HEK293 (cell line): Measurements from ENCODE around the gene ADH4.

Experiments
- CTCF ChIA-PET: fragments of 350-600 bp; formaldehyde crosslinking; extraction: SDS; loops from one replicate; lab custom pipeline; 2021; ENCODE audit warnings: antibody characterized with exemption; lab: Yijun Ruan, JAX
- POLR2A ChIA-PET: fragments of 300-600 bp; formaldehyde crosslinking; extraction: SDS; loops from one replicate; lab custom pipeline; 2020; ENCODE audit warnings: antibody characterized with exemption, inconsistent platforms; lab: Yijun Ruan, JAX
- H3K27ac ChIP-seq: fragments of 200-500 bp; sonication (Bioruptor generic); 2 replicates; pipeline ENCODE4 v1.5.1; 2014; ENCODE audit warnings: low read depth, low read length, control low read depth, inconsistent platforms; ENCODE audit errors: extremely low read depth
- H3K36me3 ChIP-seq, 2 experiments: fragments of 200-500 bp in 1 of 2; sonication (Bioruptor generic) in 1 of 2; 1 replicate in 1 of 2; 2 replicates in 1 of 2; pipeline ENCODE4 v1.5.1; 2014 to 2017; ENCODE audit warnings: inconsistent platforms in 2 of 2, low read length in 2 of 2; ENCODE audit not compliant: control insufficient read depth in 2 of 2, insufficient read depth in 1 of 2
- H3K4me1 ChIP-seq: fragments of 200-500 bp; sonication (Bioruptor generic); 2 replicates; pipeline ENCODE4 v1.5.1; 2014; ENCODE audit warnings: mild to moderate bottlenecking, low read length, inconsistent platforms; ENCODE audit not compliant: control insufficient read depth, insufficient read depth
- H3K4me3 ChIP-seq: 2 replicates; pipeline ENCODE4 v1.5.1; 2011; ENCODE audit warnings: low read depth, mild to moderate bottlenecking, control low read depth, low read length, moderate library complexity
- H3K9me3 ChIP-seq: fragments of 200-500 bp; sonication (Bioruptor generic); 2 replicates; pipeline ENCODE4 v1.5.1; 2014; ENCODE audit warnings: low read depth, low read length, inconsistent platforms; ENCODE audit not compliant: control insufficient read depth, insufficient read depth
- EGR2 ChIP-seq: fragments of 450-650 bp; formaldehyde crosslinking; IDR thresholded peaks from 2 replicates; pipeline ENCODE4 v1.5.1; 2016; ENCODE audit warnings: low read depth, missing biosample characterization, missing genetic modification characterization
- OSR2 ChIP-seq: fragments of 450-650 bp; formaldehyde crosslinking; IDR thresholded peaks from 2 replicates; pipeline ENCODE4 v1.5.1; 2016; ENCODE audit warnings: missing biosample characterization, missing genetic modification characterization
- ZBTB11 ChIP-seq: fragments of 450-650 bp; formaldehyde crosslinking; conservative IDR thresholded peaks from 2 replicates; pipeline ENCODE4 v1.5.1; 2016; ENCODE audit warnings: low read depth, missing biosample characterization, missing genetic modification characterization
- ZNF10 ChIP-seq: fragments of 450-650 bp; formaldehyde crosslinking; IDR thresholded peaks from 2 replicates; pipeline ENCODE4 v1.5.1; 2017; ENCODE audit warnings: missing biosample characterization, missing genetic modification characterization
- ZNF138 ChIP-seq: fragments of 450-650 bp; formaldehyde crosslinking; IDR thresholded peaks from 2 replicates; pipeline ENCODE4 v1.5.1; 2016; ENCODE audit warnings: missing biosample characterization, missing genetic modification characterization, borderline replicate concordance
- ZNF184 ChIP-seq: fragments of 450-650 bp; IDR thresholded peaks from 2 replicates; pipeline ENCODE4 v1.5.1; 2018; ENCODE audit warnings: missing biosample characterization, mild to moderate bottlenecking, missing genetic modification characterization
- ZNF23 ChIP-seq: fragments of 450-650 bp; formaldehyde crosslinking; IDR thresholded peaks from 2 replicates; pipeline ENCODE4 v1.5.1; 2016; ENCODE audit warnings: missing biosample characterization, missing genetic modification characterization, borderline replicate concordance
- ZNF302 ChIP-seq: fragments of 450-650 bp; formaldehyde crosslinking; IDR thresholded peaks from 2 replicates; pipeline ENCODE4 v1.5.1; 2016; ENCODE audit warnings: missing biosample characterization, missing genetic modification characterization, low read depth
- ZNF433 ChIP-seq: fragments of 450-650 bp; formaldehyde crosslinking; IDR thresholded peaks from 2 replicates; pipeline ENCODE4 v1.5.1; 2016; ENCODE audit warnings: missing biosample characterization, missing genetic modification characterization, low read depth
- ZNF488 ChIP-seq: fragments of 450-650 bp; formaldehyde crosslinking; IDR thresholded peaks from 2 replicates; pipeline ENCODE4 v1.5.1; 2016; ENCODE audit warnings: missing biosample characterization, missing genetic modification characterization
- ZNF513 ChIP-seq: fragments of 450-650 bp; IDR thresholded peaks from 2 replicates; pipeline ENCODE4 v1.5.1; 2018; ENCODE audit warnings: missing biosample characterization, missing genetic modification characterization
- ZNF518A ChIP-seq: fragments of 450-650 bp; formaldehyde crosslinking; conservative IDR thresholded peaks from 2 replicates; pipeline ENCODE4 v1.5.1; 2016; ENCODE audit warnings: low read depth, missing biosample characterization, missing genetic modification characterization
- ZNF521 ChIP-seq: fragments of 450-650 bp; formaldehyde crosslinking; IDR thresholded peaks from 2 replicates; pipeline ENCODE4 v1.5.1; 2017; ENCODE audit warnings: missing biosample characterization, mild to moderate bottlenecking, missing genetic modification characterization
- ZNF561 ChIP-seq: fragments of 450-650 bp; IDR thresholded peaks from 2 replicates; pipeline ENCODE4 v1.5.1; 2018; ENCODE audit warnings: missing biosample characterization, missing genetic modification characterization, borderline replicate concordance
- ZNF596 ChIP-seq: fragments of 450-650 bp; IDR thresholded peaks from 2 replicates; pipeline ENCODE4 v1.5.0; 2018; ENCODE audit warnings: missing biosample characterization, mild to moderate bottlenecking, missing genetic modification characterization, moderate library complexity
- ZNF621 ChIP-seq: fragments of 450-650 bp; formaldehyde crosslinking; IDR thresholded peaks from 2 replicates; pipeline ENCODE4 v1.5.1; 2017; ENCODE audit warnings: missing biosample characterization, missing genetic modification characterization
- ZNF664 ChIP-seq: fragments of 450-650 bp; formaldehyde crosslinking; IDR thresholded peaks from 2 replicates; pipeline ENCODE4 v1.5.1; 2016; ENCODE audit warnings: missing biosample characterization, missing genetic modification characterization
- ZNF670 ChIP-seq: fragments of 450-650 bp; formaldehyde crosslinking; IDR thresholded peaks from 2 replicates; pipeline ENCODE4 v1.5.1; 2016; ENCODE audit warnings: missing biosample characterization, missing genetic modification characterization, low read depth
- ZNF776 ChIP-seq: fragments of 450-650 bp; formaldehyde crosslinking; IDR thresholded peaks from 2 replicates; pipeline ENCODE4 v1.5.0; 2017; ENCODE audit warnings: missing biosample characterization, missing genetic modification characterization, borderline replicate concordance
- ZXDB ChIP-seq: fragments of 450-650 bp; formaldehyde crosslinking; IDR thresholded peaks from 2 replicates; pipeline ENCODE4 v1.5.1; 2016; ENCODE audit warnings: missing biosample characterization, missing genetic modification characterization

ADH4 gene

GRCh38 chr4:99090481-99091215, 53.4 kb downstream of the ADH4 start (continued):
- TF ChIP-seq ZNF664 (tag by site-specific recombination) (no peak), OSR2 (no peak), ZNF670 (no peak), ZNF518A (no peak), ZNF513 (tag by site-specific recombination) (no peak), ZNF184 (tag by site-specific recombination) (no peak)

- Histone ChIP-seq H3K4me1 (no peaks in the 10 kb centered on the region), H3K27ac (peak within 1 kb of the TSS; percentile 42; the same call in 1 of the 2 replicates), H3K9me3 (no peaks in the 10 kb centered on the region), H3K4me3 (peak within 1 kb of the TSS; percentile 87), H3K36me3 (peaks cover 0 to 20% of the 10 kb centered on the region in 2 experiments; a peak in 1 of 3 replicates)
- POLR2A ChIA-PET, result interaction anchor here (0.6 to 2.0 kb wide), 8 partner anchors 7 to 159 kb away, joined by 3 to 17 read pairs (median 3); partner anchors contain the start of gene METAP1
- CTCF ChIA-PET, result interaction anchor here (0.7 to 1.2 kb wide), 2 partner anchors 33 to 69 kb away, joined by 3 read pairs; no protein-coding TSS in a partner anchor
- no peak for TF ChIP-seq ZNF621 (tag by site-specific recombination)
- no peak for TF ChIP-seq ZNF184 (tag by site-specific recombination)
- no peak for TF ChIP-seq ZNF521
- no peak for TF ChIP-seq EGR2
- TF ChIP-seq ZNF776 (tag by site-specific recombination), result no peak
- TF ChIP-seq ZNF488 (tag by site-specific recombination), result no peak
- TF ChIP-seq ZNF10 (tag by site-specific recombination), result no peak
- no peak for TF ChIP-seq ZXDB (tag by site-specific recombination)
- TF ChIP-seq ZNF138 (tag by site-specific recombination), result no peak
- TF ChIP-seq ZNF23 (tag by site-specific recombination), result no peak
- TF ChIP-seq ZBTB11 (tag by site-specific recombination), result peak; percentile 92
- no peak for TF ChIP-seq ZNF561 (tag by site-specific recombination)
- no peak for TF ChIP-seq ZNF302 (tag by site-specific recombination)
- TF ChIP-seq ZNF596, result no peak
- no peak for TF ChIP-seq ZNF433 (tag by site-specific recombination)
These were observed 55.4 kb downstream of the ADH4 start, which contains the start of gene ADH5 for GRCh38 chr4:99088481-99089365. TSS of gene ADH5 (minus strand) at chr4:99088788. CDS start at chr4:99088700, 88 bp downstream.
